HTR-8/SVneo (cell line): ENCODE measurements around the gene NEURL1B.
A peak's percentile ranks its signal among the peaks of the same experiment; 100 is the strongest.

Experiments
- DNase-seq: peaks from one replicate; pipeline ENCODE4 v3.0.0; 2011; ENCODE audit warnings: low spot score, mixed read lengths; ENCODE audit not compliant: insufficient read length
- FAIRE-seq: peaks from 2 replicates; lab custom pipeline; 2011; peaks lifted over from hg19 to GRCh38; lab: Jason Lieb, UNC

Gene NEURL1B

GRCh38 chr5:172607213-172607793 is 33.8 kb upstream of the NEURL1B start:
- DNase-seq (no peak), FAIRE-seq (no peak)

DNA sequence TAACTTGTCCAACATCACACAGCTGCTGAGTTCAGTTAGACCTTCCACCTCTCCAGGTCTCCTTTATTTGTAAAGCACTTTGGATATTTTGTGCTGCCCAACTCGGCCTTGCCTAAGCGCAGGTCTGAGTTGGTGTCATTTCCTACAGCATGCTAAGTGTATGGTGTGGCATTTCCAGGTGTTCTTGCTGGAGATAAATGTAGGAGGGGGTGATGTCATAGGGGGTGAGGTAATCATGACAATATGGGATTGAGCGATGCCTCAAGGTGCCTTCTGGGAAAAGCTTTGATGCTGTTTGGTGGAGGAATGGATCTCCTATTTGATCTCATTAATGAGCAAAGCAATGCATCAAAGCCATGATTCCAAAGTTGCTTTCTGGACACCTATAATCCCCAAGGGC is 32.3 kb upstream of the NEURL1B start:
- FAIRE-seq (peak; percentile 20), DNase-seq (no peak)

DNA sequence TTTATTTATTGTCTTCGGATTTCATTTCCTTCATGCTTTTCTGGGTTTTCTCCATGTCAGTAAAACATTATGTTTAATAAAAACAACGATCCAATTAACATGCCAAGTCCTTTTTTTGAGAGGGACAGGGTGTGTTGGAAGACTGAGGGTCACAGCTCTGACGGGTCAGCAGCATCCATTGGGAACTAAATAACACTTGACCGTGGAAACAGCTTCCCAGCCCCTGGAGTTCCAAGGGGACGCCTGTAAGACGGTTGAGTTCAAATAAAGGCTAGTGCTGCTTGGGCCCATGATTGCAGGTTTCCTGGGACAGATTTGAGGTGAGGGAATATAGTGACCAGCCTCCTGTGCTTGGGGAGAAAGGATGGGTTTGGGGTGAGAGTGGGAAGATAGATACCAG is 30.4 kb upstream of the NEURL1B start:
- DNase-seq (no peak), FAIRE-seq (no peak)

- DNase-seq (no peak), FAIRE-seq (no peak)
These were observed 29.1 kb upstream of the NEURL1B start for GRCh38 chr5:172611913-172612312.

GRCh38 chr5:172612771-172613170 is 28.3 kb upstream of the NEURL1B start:
- no peak for FAIRE-seq
- no peak for DNase-seq

DNA sequence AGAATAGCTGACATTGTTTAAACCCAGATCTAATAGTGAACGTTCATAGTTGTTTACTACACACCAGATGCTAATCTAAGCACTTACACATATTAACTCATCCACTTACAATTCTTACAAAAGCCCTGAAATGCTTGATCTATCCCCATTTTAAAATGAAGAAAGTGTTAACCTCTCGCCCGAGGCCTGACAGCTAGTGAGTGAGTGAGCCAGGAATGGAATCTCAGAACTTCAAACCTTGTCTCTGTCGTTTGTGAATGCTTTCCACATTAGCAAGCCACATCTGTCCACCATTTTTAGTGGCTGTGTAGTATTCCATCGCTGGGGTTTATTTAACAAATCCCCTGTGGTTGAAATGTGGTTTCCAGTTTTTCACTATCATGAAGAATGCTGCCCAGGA is 24.9 kb upstream of the NEURL1B start:
- FAIRE-seq = no peak
- DNase-seq = no peak

DNA sequence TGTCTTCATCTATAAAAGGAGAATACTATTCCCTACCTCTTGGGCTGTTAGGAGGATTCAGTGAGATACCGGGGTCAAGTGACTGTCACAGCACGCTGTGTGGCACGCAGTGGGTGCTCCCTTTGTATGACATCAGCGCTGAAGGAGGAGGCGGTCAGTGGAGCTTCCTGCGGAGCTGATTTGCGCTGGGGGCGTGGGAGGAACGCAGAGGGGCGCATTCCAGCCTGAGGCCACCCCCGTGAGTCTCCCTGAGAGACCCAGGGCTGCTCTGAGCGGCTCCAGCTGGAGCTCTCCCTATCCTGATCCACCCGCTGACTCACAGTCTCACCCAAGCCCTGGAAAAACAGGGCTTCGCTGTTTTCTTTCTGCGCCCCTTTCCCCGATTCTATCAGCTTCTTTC is 24.3 kb upstream of the NEURL1B start:
- no peak for DNase-seq
- FAIRE-seq = no peak

DNA sequence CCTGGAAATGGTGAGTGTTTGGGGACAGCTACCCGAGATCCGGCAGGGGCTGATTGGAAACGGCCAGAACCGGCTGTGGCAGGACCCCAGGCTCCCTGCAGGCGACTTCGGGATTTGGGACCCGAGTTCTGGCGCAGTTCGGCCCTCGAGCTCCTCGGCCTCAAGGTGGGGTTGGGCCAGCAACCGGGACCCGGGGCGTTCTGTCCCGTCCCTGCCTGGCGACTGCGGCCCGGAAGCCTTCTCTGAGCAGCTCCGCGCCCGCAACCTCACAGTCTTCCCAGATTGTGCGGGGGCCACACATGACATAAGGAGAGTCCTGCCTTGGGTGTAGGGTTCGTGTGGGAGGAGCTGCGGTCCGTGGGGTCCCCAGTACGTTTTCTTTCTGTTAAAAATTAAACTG is 23.2 kb upstream of the NEURL1B start:
- DNase-seq = no peak
- FAIRE-seq = no peak

DNA sequence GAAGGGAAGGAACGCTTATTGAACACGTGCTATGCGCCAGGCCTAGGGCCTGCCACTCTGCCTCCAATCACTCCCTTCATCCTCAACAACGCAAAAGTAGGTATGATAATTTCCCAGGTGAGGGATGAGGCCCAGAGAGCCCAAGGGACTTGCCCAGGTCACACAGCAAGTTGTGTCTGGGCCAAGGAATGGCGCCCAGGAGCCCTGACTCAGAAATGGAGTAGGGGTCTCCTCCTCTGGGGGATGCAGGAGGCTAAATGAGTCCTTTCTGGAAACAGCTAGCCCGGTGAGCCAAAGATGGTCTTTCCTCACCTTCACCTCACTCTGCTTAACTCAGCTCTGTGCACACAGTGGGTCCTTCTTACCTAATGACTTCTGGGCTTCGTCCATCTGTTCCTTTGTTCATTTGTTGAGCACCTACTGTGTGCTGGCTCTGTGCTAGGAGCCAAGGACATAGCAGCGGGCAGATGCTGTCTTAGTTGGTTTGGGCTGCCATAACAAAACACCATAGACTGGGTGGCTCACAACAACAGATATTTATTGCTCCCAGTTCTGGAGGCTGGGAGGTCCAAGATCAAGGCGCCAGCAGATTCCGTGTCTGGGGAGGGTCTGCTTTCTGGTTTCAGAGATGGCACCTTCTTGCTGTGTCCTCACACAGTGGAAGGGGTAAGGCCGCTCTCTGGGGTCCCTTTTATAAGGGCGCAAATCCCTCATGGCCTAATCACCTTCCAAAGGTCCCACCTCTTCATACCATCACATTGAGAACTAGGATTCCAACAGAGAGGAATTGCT is 22.3 kb upstream of the NEURL1B start:
- no peak for DNase-seq
- no peak for FAIRE-seq

DNA sequence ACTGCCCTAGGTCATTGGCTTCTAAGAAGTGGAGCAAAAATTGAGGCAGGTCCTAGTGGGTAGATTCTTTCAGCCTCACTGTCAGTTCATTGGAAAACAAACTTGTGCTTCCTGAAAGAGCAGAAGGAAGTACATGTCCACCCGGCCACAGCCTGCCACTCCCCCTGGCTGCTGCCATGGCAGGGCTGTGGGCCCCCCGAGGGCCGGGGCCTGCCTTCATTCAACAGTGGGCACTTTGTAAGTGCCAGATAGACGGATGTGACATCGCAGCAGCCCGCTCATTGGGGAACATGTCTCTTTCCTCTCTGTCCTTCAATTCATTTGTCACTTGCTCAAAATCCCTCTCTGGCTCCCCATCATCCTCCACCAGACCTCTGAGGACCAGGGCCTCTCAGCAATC is 20.6 kb upstream of the NEURL1B start:
- no peak for FAIRE-seq
- DNase-seq = no peak

GRCh38 chr5:172622091-172623046 is 18.7 kb upstream of the NEURL1B start:
- no peak for FAIRE-seq
- DNase-seq = no peak

- FAIRE-seq (no peak), DNase-seq (no peak)
These were observed 17.6 kb upstream of the NEURL1B start for GRCh38 chr5:172623313-172623980.

GRCh38 chr5:172624083-172624995 is 16.7 kb upstream of the NEURL1B start:
- DNase-seq (no peak), FAIRE-seq (no peak)

DNA sequence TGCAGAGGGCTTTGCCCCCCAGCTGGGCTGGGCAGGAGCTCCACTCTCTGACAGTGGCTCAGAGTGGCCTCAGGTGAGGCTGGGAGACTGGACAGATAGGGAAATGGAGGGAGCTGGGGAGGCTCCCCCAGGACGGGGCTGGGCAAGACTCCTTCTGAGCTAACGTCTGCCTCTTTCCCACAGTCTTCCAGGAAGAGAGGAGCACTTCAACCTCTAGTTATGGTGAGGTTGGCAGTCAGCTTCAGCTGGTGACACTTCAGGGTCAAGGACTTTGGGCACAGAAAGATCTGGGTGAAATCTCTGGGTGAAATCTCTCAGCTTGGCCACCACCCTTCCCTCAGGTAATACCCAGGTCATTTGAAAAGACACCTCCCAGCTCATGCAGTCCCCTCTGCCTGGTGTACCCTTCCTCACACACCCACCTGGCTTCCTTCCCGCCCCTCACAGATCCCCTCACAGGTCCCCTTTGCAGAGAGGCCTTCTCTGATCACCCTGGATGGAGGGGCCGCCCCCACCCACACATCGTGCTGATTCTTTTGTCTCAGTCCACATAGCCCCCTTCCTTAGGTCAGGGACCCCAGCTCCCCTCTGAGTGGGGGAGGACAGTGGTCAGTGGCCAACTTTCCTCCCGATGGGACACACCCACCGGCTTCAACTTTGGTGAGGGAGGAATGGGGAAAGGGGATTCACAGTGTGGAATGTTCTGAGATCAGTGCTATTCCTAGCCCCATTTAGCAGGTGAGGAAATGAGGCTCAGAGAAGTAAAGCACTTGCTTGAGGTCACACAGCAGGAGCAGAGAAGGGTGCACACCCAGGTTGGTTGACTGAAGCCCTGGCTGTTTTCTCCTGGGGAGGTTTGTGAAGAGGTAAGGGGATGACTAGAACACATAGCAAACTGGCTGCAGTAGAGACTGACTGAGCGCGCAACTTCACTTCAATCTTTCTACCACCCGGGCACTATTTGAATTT is 15.8 kb upstream of the NEURL1B start:
- no peak for DNase-seq
- no peak for FAIRE-seq

GRCh38 chr5:172626031-172626581 is 15.0 kb upstream of the NEURL1B start:
- FAIRE-seq (no peak), DNase-seq (no peak)

DNA sequence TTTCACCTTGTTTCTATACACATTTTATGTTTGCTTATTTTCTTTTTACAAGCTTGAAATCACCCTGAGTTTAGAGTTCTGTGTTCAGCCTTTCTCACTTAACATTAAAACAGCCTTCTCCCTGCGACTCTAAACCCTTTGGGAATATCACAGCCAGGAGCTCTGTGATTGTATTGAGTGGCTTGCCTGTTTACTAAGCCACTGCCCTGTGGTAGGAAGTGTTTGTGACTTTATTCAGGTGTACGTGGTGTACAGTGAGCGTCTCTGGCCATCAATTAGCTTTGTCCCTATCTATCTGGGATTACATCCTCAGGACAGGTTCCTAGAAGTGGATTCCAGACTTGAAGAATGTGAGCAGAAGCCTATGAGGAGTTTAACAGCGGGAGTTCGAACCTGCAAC is 11.0 kb upstream of the NEURL1B start:
- DNase-seq (no peak), FAIRE-seq (no peak)

- DNase-seq (no peak), FAIRE-seq (no peak)
These were observed 10.6 kb upstream of the NEURL1B start for GRCh38 chr5:172630482-172630881.

DNA sequence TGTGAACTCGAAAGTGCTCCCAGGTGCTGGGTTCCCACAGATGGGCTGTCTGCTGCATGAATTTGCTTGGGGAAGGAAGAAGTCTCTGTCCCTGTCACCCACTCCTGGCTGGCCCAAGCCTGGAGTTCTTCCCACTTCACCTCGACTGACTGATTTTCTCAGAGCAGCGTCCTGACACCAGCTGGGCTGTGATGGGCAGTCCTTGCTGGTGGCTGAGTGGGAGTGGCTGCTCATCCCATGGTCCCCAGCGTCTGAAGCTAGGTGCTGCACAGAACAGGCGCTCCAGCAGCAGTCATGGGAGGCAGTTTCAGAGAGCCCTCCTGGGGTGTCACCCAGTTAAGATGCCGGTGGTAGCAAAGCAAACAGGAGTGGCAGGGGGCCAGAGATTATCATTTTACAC is 10.1 kb upstream of the NEURL1B start:
- FAIRE-seq (no peak), DNase-seq (no peak)
